Measurements from ENCODE around the gene PSEN1. TPM values are rescaled to one million over a fixed set of nuclear protein-coding genes. Genes with fewer than 3 reads are reported as not detected.

The PSEN1 gene
- total RNA-seq, 1 donor from 2014 or later: 69.2 TPM

DNA sequence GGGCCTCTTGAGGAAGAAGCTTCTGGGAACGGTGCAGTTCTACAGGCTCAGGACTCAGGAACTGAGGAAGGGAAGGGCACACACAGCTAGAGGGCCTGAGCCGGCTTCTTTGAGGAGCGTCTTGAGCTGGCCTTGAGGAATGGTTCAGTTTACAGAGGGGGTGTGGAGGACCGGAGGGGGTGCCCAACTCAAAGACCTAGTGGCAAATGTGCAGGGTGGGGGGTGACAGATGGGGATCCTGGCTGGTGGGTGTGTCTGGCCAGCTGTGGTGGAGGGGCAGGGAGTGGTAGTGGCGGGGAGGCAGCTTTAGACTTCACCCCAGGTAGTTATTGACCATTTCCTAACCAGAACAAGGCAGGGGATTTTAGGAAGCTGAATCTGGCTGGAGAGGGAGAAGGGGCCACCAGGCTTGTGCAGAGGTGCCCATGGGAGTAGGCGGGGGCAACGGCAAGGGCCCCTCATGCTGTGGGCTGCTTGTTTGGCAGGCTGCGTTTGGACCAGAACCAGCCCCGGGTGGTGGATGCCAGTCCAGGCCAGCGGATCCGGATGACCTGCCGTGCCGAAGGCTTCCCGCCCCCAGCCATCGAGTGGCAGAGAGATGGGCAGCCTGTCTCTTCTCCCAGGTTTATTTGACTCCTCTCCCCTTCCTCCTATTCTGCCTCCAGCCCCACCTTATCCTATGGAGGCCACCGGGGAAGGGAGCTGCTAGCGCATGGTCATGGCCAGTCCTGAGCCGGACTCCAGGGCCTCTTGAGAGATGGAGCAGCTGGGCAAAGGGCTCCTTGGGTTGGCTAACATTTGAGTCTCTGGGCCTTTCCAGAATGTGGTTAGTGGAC, 128.8 kb downstream of the PSEN1 start:
- H3K4me3 ChIP-seq: no peak overlapping the region
- no peaks in the 10 kb centered on the region for H3K27me3 ChIP-seq (ENCODE audit: low read depth)
- H3K9me3 ChIP-seq: no peaks in the 10 kb centered on the region
- intact Hi-C loops (cut with DNase I): no loop called here
- H3K36me3 ChIP-seq: no peaks in the 10 kb centered on the region
- TF ChIP-seq, protein P1, sequence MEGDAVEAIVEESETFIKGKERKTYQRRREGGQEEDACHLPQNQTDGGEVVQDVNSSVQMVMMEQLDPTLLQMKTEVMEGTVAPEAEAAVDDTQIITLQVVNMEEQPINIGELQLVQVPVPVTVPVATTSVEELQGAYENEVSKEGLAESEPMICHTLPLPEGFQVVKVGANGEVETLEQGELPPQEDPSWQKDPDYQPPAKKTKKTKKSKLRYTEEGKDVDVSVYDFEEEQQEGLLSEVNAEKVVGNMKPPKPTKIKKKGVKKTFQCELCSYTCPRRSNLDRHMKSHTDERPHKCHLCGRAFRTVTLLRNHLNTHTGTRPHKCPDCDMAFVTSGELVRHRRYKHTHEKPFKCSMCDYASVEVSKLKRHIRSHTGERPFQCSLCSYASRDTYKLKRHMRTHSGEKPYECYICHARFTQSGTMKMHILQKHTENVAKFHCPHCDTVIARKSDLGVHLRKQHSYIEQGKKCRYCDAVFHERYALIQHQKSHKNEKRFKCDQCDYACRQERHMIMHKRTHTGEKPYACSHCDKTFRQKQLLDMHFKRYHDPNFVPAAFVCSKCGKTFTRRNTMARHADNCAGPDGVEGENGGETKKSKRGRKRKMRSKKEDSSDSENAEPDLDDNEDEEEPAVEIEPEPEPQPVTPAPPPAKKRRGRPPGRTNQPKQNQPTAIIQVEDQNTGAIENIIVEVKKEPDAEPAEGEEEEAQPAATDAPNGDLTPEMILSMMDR (IDR thresholded peaks at IDR 0.05): no peak
- DNase-seq: no peak
- ATAC-seq: no peak
- H3K27ac ChIP-seq: no peak overlapping the region
- peaks cover 9% of the 10 kb centered on the region for H3K4me1 ChIP-seq

DNA sequence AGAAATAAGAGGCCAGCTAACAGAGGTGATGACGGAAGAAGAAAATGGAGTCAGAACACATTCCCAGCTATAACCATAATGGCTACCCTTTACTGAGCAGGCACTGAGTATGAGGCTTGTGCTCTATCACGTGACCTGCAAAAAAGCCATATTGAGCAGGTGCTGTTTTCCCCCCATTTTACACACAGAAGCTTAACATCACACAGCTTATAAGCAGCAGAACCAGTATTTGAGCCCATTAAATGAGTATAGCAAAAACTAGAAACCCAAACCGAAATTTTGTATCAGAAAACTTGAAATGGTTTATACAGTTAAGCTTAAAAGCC, 129.4 kb downstream of the PSEN1 start:
- no peaks in the 10 kb centered on the region for H3K27me3 ChIP-seq (ENCODE audit: low read depth)
- H3K36me3 ChIP-seq: no peaks in the 10 kb centered on the region
- no peak for DNase-seq
- no peaks in the 10 kb centered on the region for H3K9me3 ChIP-seq
- intact Hi-C loops (cut with DNase I): no loop called here
- no peak overlapping the region for H3K4me3 ChIP-seq
- H3K4me1 ChIP-seq: peaks cover 14% of the 10 kb centered on the region
- no peak for ATAC-seq
- H3K27ac ChIP-seq: no peak overlapping the region
- TF ChIP-seq, protein P1 (IDR thresholded peaks at IDR 0.05): no peak

DNA sequence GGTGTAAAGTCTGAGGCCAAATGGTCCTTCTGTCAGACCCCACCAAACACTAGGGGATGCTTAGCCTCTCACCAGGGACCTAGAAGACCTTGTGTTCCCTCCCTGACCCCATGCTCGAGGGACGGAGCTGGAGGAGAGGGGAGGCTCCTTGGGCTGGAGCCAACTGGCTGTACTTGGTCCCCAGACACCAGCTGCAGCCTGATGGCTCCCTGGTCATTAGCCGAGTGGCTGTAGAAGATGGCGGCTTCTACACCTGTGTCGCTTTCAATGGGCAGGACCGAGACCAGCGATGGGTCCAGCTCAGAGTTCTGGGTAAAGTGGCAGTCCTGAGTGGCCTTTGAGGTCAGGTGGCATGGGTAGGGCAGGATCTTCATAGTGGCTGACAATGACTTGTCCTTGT, 130.0 kb downstream of the PSEN1 start:
- intact Hi-C loops (cut with DNase I): no loop called here
- Histone ChIP-seq H3K36me3 (no peaks in the 10 kb centered on the region), H3K4me3 (no peak overlapping the region), H3K27me3 (ENCODE audit: low read depth) (no peaks in the 10 kb centered on the region), H3K27ac (no peak overlapping the region), H3K9me3 (no peaks in the 10 kb centered on the region), H3K4me1 (peaks cover 14% of the 10 kb centered on the region)
- TF ChIP-seq, protein P1 (IDR thresholded peaks at IDR 0.05): no peak
- DNase-seq (no peak), ATAC-seq (no peak)

DNA sequence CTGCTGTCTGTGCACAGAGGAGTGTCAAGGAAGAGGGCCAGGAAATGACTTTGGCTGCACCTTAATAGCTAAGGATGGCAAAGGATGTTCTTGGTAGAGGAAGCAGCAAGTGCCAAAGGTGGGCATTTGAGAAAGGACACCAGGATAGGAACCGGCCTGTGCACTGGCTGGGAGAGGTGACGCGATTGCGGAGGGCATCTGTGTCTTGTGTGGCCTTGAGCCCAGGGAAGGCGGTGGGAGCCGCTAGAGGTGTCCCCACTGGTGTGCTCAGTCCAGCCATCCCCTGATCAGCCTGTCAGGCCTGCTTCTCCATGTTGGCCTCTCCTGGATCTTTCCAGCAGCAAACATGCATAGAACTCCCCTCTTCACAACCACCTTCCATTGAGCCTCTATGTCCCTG, 131.2 kb downstream of the PSEN1 start:
- ATAC-seq (no peak), DNase-seq (no peak)
- Histone ChIP-seq H3K9me3 (no peaks in the 10 kb centered on the region), H3K27me3 (ENCODE audit: low read depth) (no peaks in the 10 kb centered on the region), H3K4me1 (peaks cover 14% of the 10 kb centered on the region), H3K4me3 (no peak overlapping the region), H3K36me3 (peaks cover 5% of the 10 kb centered on the region), H3K27ac (no peak overlapping the region)
- TF ChIP-seq, protein P1 (IDR thresholded peaks at IDR 0.05): no peak
- intact Hi-C loops (cut with DNase I): no loop called here

DNA sequence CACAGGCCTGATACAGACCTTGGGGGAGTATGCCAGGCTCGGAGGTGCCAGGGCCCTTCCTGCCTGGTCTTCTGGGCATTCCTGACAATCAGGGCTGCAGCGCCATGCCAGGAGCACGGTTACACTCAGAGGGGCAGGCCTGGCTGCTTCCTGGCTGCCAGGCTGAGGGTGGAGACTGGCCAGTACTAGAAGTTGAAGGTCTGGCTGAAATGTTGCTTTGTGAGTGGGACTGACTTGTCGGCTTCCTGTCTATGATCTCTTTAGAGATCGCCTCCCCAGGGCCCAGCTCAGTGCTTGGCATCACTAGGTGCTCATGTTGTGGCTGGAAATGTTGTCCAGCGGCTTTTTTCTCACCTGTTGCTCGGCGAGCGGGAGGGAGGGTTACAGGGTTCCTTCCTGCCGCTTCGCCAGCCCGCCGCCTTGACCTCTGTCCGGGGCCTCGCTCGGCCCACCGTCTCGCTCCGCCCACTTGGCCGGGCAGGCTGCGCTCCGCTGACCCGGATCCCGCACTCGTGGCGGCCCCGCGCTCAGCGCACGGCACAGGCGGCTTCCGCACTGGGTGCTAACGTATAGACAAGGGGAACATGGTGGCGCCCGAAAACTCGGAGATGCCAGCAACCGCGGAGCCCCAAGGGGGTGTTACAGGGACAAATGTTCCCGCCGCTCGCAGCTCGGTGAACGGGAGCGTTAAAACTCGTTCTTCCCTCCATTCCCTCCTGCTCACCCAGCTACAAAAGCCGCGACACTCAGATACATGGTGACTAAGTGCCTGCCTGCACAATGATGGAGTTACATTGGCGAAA, 133.6 kb downstream of the PSEN1 start:
- Histone ChIP-seq H3K27ac (peak overlapping the region; percentile 53), H3K9me3 (no peaks in the 10 kb centered on the region), H3K4me1 (peaks cover 14% of the 10 kb centered on the region), H3K36me3 (peaks cover 28% of the 10 kb centered on the region), H3K27me3 (ENCODE audit: low read depth) (no peaks in the 10 kb centered on the region), H3K4me3 (peak overlapping the region; percentile 52)
- intact Hi-C loops (cut with DNase I): no loop called here
- peak; percentile 77 for DNase-seq
- peak; percentile 80 to 89 for ATAC-seq
- TF ChIP-seq, protein P1 (IDR thresholded peaks at IDR 0.05): no peak
